Measurements from ENCODE around the gene NUMBL. TPM values are rescaled to one million over a fixed set of nuclear protein-coding genes. Genes with fewer than 3 reads are reported as not detected.
A peak's percentile ranks its signal among the peaks of the same experiment; 100 is the strongest.

NUMBL gene
- total and polyA plus RNA-seq, 2 of the 8 experiments (the other 6 are each of a cell fraction or from before 2014, with no cell fraction given) = 13.5 to 24.8 TPM

DNA sequence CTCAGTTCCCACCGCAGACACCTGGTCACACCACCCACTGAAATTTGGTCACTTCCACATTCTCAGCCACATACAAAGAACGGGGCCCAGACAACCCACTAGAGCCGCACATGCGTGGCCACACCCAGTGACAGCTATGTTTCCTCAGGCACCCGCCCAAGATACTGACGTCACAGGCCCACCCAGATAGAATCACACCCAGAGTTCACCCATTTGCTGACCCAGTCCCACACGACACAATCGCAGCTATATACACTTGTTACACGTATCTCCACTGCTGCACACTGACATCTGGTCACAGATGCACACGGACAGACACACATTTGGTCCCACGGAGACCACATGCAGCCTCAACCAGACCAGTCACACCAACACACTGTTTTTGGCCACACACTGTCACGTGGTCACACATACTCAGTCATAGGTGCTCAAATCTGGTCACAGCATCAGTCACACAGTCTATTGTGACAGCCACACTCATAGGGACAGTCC, 2.9 kb downstream of the NUMBL start:
- H3K9ac ChIP-seq (replicated peaks in 1 of 4; ENCODE audit: extremely low read depth in 1 of 4, low read depth in 3 of 4, low read length in 3 of 4) = no peak overlapping the region
- H3K18ac ChIP-seq (ENCODE audit: extremely low read depth, low read length) = no peak overlapping the region
- H3K27ac ChIP-seq (ENCODE audit: low read depth, low read length) = no peak overlapping the region
- H4K5ac ChIP-seq (ENCODE audit: insufficient read length, low read depth, low read length) = no peak overlapping the region
- FAIRE-seq (no peak), DNase-seq (ENCODE audit: low read depth in 1 of 2, low spot score in 2 of 2) (no peak)
- no peak overlapping the region for H3K23ac ChIP-seq (ENCODE audit: insufficient read length)
- peaks cover 6 to 21% of the 10 kb centered on the region in 2 experiments for H4K20me1 ChIP-seq (replicated peaks in 1 of 2; ENCODE audit: control insufficient read depth in 1 of 2, insufficient read depth in 2 of 2, low read length in 2 of 2)
- WGBS, 2 experiments (ENCODE audit: extremely low coverage in 1 of 2, insufficient coverage in 1 of 2, insufficient read length in 1 of 2, insufficient replicate concordance in 2 of 2, low coverage in 1 of 2, low lambda C conversion rate in 2 of 2, missing lambda C conversion rate in 1 of 2) = 91% methylated on average over 12 of the region's 12 CpGs; no CpG with 5 or more reads in 1 of the 2 experiments
- ChIA-PET CTCF (ENCODE audit: partially characterized antibody) (interaction anchor here (1.6 to 1.7 kb wide), 2 partner anchors 15 to 25 kb away, joined by 5 to 6 read pairs; no protein-coding TSS in a partner anchor), POLR2A (ENCODE audit: partially characterized antibody) (no interaction called here)
- no peak overlapping the region for H2AFZ ChIP-seq (ENCODE audit: low read length)
- H3K14ac ChIP-seq (ENCODE audit: insufficient read length) = no peak overlapping the region
- H2BK120ac ChIP-seq (replicated peaks; ENCODE audit: low read depth, low read length) = no peak overlapping the region
- H3K27me3 ChIP-seq (replicated peaks in 1 of 4; ENCODE audit: control insufficient read depth in 3 of 4, extremely low read depth in 1 of 4, insufficient read depth in 3 of 4, low read length in 3 of 4) = no peaks in the 10 kb centered on the region
- H3K4me3 ChIP-seq (ENCODE audit: extremely low read depth in 1 of 4, insufficient read depth in 2 of 4, low read depth in 3 of 4, low read length in 4 of 4) = no peak overlapping the region
- no peaks in the 10 kb centered on the region for H3K9me3 ChIP-seq (ENCODE audit: insufficient read depth in 2 of 2, low read depth in 1 of 2, low read length in 1 of 2)
- peaks cover 4 to 21% (median 8%) of the 10 kb centered on the region in 4 experiments; a peak in 5 of 8 replicates for H3K36me3 ChIP-seq (ENCODE audit: control insufficient read depth in 2 of 4, insufficient read depth in 4 of 4, low read length in 3 of 4)
- H3K4me1 ChIP-seq (replicated peaks in 1 of 4; ENCODE audit: control insufficient read depth in 3 of 4, insufficient read depth in 4 of 4, low read length in 3 of 4) = peaks cover 0 to 25% (median 15%) of the 10 kb centered on the region in 4 experiments; a peak in 6 of 7 replicates
- H4K8ac ChIP-seq (ENCODE audit: extremely low read depth, insufficient read depth, low read length) = no peak overlapping the region
- no peak overlapping the region for H3K56ac ChIP-seq (replicated peaks; ENCODE audit: insufficient read length, low read depth, low read length)
- H3K4me2 ChIP-seq (ENCODE audit: insufficient read depth in 1 of 2, low read depth in 2 of 2, low read length in 2 of 2) = no peak overlapping the region; a peak in 1 of 4 replicates
- H3K23me2 ChIP-seq (ENCODE audit: low read depth, low read length) = peaks cover 16% of the 10 kb centered on the region
- H2BK20ac ChIP-seq (ENCODE audit: low read length) = no peak overlapping the region
- peaks cover 0 to 21% of the 10 kb centered on the region in 2 experiments; a peak in 3 of 4 replicates for H3K79me2 ChIP-seq (ENCODE audit: control insufficient read depth in 1 of 2, insufficient read depth in 2 of 2, low read length in 2 of 2)
- TF ChIP-seq SIRT6 (IDR thresholded peaks at IDR 0.05; ENCODE audit: low read length) (no peak), SUZ12 (IDR thresholded peaks at IDR 0.05; ENCODE audit: low read length) (no peak), EZH2 (IDR thresholded peaks at IDR 0.05; ENCODE audit: low read depth, low read length, severe bottlenecking) (no peak), CHD2 (IDR thresholded peaks at IDR 0.05; ENCODE audit: low read length) (no peak), POLR2AphosphoS5 (IDR thresholded peaks at IDR 0.05; ENCODE audit: low read depth, low read length) (no peak), KDM4A (IDR thresholded peaks at IDR 0.05; ENCODE audit: low read depth, low read length, severe bottlenecking) (no peak), GTF2F1 (IDR thresholded peaks at IDR 0.05; ENCODE audit: borderline replicate concordance, low read depth, low read length) (no peak)
- TF ChIP-seq, protein P1, sequence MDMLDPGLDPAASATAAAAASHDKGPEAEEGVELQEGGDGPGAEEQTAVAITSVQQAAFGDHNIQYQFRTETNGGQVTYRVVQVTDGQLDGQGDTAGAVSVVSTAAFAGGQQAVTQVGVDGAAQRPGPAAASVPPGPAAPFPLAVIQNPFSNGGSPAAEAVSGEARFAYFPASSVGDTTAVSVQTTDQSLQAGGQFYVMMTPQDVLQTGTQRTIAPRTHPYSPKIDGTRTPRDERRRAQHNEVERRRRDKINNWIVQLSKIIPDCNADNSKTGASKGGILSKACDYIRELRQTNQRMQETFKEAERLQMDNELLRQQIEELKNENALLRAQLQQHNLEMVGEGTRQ (IDR thresholded peaks at IDR 0.05; ENCODE audit: low read length) = no peak
- H3K79me1 ChIP-seq (ENCODE audit: low read depth, low read length) = peaks cover 12% of the 10 kb centered on the region
- H4K91ac ChIP-seq (replicated peaks; ENCODE audit: insufficient read length, low read length) = no peak overlapping the region
- no peak overlapping the region; the same call in 1 of the 2 replicates for H2BK5ac ChIP-seq (ENCODE audit: low read depth, low read length)
- no peak overlapping the region for H3K4ac ChIP-seq (replicated peaks; ENCODE audit: insufficient read length, low read depth, low read length)
- H2BK12ac ChIP-seq (ENCODE audit: low read depth, low read length) = 0 out of 2 replicates have a peak overlapping the region, but pooled peaks have one; percentile 20
- H2AK5ac ChIP-seq (ENCODE audit: low read depth, low read length) = no peak overlapping the region
- no peak overlapping the region for H2BK15ac ChIP-seq (ENCODE audit: low read length)
